ENCODE data around the gene WASF2. TPM values are rescaled to one million over a fixed set of nuclear protein-coding genes. Genes with fewer than 3 reads are reported as not detected.

WASF2 gene
- total RNA-seq, 1 donor, result 33.0 TPM

DNA sequence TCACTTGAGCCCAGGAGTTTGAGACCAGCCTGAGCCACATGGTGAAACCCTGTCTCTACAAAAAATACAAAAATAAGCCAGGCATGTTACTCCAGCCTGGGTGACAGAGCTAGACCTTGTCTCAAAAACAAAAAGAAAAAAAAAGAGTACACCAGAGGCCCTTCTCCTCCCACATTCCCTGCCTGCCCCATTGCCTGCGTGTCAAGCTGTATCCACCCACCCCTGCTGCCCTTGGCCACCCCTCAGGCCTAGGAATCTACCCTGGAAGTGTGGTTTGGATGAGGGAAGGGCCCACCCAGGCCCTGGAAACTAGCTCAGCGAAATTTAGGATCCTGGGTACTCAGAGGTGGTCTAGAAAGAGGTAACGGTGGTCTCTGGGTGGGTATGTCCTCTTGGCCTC, 25.7 kb upstream of the WASF2 start:
- DNase-seq (ENCODE audit: low read depth), result no peak
- TF ChIP-seq CTCF (IDR thresholded peaks at IDR 0.05; ENCODE audit: insufficient read depth, low read length), result no peak
- H3K4me3 ChIP-seq (ENCODE audit: low read depth, low read length), result no peak overlapping the region

DNA sequence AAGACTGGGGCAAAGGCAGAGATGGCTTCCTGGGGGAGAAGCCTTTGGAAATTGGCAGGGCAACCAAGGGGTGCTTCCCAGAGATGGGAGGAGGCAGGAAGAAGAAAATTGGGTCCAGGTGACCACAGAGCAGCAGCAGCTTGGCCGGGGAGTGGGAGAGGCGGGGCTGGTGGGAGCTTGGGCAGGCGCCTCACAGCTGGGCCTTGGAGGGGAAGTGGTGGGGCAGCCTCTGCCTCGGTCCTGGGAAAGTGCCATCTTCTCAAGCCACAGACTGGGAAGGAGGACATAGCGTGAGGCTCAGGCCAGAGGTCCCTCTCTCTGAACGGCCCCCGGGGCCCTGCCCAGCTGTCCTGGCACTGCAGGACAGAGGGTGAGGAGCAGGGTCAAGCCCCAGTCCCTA, 24.0 kb upstream of the WASF2 start:
- DNase-seq (ENCODE audit: low read depth), result no peak
- no peak for TF ChIP-seq CTCF (IDR thresholded peaks at IDR 0.05; ENCODE audit: insufficient read depth, low read length)
- H3K4me3 ChIP-seq (ENCODE audit: low read depth, low read length), result no peak overlapping the region

- no peak for TF ChIP-seq CTCF (IDR thresholded peaks at IDR 0.05; ENCODE audit: insufficient read depth, low read length)
- no peak for DNase-seq (ENCODE audit: low read depth)
These were observed 23.6 kb upstream of the WASF2 start for GRCh38 chr1:27513528-27513927.

DNA sequence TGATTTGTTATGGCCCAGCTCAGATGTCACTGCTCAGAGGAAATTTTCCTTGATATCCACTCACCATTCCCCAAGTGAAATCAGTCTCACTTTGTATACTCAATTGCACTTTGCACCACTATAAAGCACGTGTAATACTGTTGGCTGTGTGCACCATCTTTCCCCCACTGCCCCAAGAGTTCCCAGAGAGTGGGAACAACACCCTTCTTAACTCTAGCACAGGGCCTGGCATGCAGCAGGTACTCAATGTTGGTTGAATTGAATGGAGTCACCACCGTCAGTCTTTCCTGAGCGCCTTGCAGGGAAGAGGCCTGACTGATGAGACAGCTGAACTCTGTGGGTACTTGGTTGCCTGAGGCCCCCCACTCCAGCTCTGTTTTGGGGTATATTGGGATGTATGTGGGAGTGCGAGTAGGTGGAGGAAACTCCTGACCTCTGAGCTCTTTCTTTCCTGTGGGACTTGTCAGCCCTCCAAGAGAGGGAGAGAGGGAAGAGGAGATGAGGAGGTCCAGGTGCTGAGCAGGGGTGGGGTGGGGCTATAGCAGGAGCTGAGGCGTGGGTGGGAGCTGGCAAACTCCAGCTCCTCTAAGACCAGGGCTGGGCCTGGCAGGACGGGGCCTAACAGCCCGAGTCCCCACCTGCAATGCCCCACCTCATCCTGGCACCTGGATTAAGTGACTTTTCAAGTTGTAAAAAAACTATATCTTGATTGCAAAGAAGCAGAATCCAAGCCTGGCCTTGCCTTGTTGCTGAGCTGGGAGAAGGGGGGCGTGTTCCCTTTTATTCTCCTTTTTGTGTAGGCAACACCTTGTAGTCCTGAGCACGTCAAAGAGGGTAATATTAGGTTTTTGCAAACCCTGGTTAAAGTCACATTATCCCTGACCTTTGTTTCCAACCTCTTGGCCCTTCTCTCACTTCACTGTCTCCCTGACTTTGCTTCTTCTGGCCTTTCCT, 19.4 kb upstream of the WASF2 start:
- TF ChIP-seq CTCF (IDR thresholded peaks at IDR 0.05; ENCODE audit: insufficient read depth, low read length), result no peak
- no peak for DNase-seq (ENCODE audit: low read depth)
- H3K4me3 ChIP-seq (ENCODE audit: low read depth, low read length), result no peak overlapping the region

More at GRCh38 chr1:27513528-27513927, 23.6 kb upstream of the WASF2 start:
- no peak overlapping the region for H3K4me3 ChIP-seq (ENCODE audit: low read depth, low read length)

DNA sequence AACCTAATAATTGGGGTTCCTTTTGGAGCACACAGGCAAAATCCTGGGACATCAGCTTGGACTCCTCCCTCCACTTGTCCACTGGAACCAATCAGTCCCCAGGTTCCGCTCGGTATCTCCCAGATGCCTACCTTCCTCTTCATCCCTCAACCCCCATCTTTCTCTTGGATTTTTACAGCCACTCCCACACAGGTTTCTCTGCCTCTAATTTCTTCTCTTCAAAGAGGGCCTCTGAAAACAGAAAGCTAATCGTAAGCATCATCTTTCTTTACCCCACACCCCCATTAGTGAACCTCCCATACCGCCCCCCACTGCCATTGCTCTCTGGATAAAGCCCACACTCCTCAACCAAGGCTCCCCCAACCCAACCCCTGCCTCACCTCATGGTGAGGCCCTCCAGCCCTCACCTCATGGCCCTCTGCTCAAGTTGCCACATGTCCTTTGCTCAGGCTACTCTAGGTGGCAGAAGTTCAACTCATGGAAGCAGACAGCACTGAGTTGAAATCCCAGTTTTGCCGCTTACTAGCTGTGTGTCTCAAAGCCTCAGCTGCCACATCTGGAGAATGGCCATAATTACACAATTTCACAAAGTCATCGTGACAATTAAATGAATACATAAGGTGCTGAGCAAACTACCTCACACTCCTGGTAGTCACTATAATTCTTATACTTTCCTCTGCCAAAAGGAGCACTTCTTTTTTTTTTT, 18.1 kb upstream of the WASF2 start:
- no peak for DNase-seq (ENCODE audit: low read depth)
- H3K4me3 ChIP-seq (ENCODE audit: low read depth, low read length), result no peak overlapping the region
- TF ChIP-seq CTCF (IDR thresholded peaks at IDR 0.05; ENCODE audit: insufficient read depth, low read length), result no peak

DNA sequence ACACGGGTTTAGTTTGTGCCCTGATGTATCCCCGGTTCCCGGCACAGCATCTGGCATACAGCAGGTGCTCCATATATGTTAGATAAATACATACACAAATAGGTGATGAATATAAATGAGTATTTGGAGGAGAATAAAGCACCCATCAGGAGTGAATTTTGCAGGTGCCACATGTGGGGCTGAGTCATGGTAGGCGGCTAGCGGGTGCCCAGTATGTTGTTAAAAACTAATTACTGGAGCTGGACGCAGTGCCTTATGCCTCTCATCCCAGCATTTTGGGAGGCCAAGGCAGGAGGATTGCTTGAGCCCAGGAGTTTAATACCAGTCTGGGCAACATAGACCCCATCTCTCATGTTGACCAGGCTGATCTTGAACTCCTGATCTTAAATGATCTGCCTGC, 16.7 kb upstream of the WASF2 start:
- DNase-seq (ENCODE audit: low read depth), result no peak
- H3K4me3 ChIP-seq (ENCODE audit: low read depth, low read length), result no peak overlapping the region
- TF ChIP-seq CTCF (IDR thresholded peaks at IDR 0.05; ENCODE audit: insufficient read depth, low read length), result no peak
